PC-9 (cell line): ENCODE results near the gene ANO9. TPM values are rescaled to one million over a fixed set of nuclear protein-coding genes. Genes with fewer than 3 reads are reported as not detected.

ENCODE experiments used
- BruUV-seq: library from RNA; stranded (reverse); fragments of 400-500 nt; replicated peaks from 2 replicates; lab custom pipeline; 2021; lab: Mats Ljungman, UMichigan
- CTCF ChIA-PET: fragments of 300-600 bp; sonication (Branson Sonifier 250); formaldehyde crosslinking; loops from one replicate; lab custom pipeline; 2022; ENCODE audit warnings: antibody characterized with exemption; lab: Charles Lee
- POLR2A ChIA-PET: fragments of 300-600 bp; sonication (Branson Sonifier 250); formaldehyde crosslinking; loops from one replicate; lab custom pipeline; 2022; ENCODE audit warnings: antibody characterized with exemption; ENCODE audit not compliant: unreplicated experiment; lab: Charles Lee
- DNase-seq, 2 experiments: peaks; one replicate each; pipeline versions ENCODE4 v3.0.0 to v3.0.0-alpha.2; 2015 to 2022; ENCODE audit warnings: mixed read lengths in 1 of 2
- H2AFZ ChIP-seq: fragments of 200-600 bp; sonication (generic); 2 replicates; pipeline ENCODE4 v1.8.1; 2017; ENCODE audit warnings: antibody characterized with exemption
- H3F3A ChIP-seq: fragments of 200-600 bp; sonication (generic); 2 replicates; pipeline ENCODE4 v1.8.1; 2017; ENCODE audit warnings: antibody characterized with exemption, mild to moderate bottlenecking, low read depth; ENCODE audit not compliant: insufficient read depth
- H3K27ac ChIP-seq: fragments of 200-600 bp; sonication (generic); 2 replicates; pipeline ENCODE4 v1.6.1; 2016; ENCODE audit warnings: mixed run types
- H3K27me3 ChIP-seq: fragments of 200-600 bp; sonication (generic); 2 replicates; pipeline ENCODE4 v1.6.1; 2016; ENCODE audit warnings: low read depth, mixed run types; ENCODE audit not compliant: insufficient read depth
- H3K36me3 ChIP-seq: fragments of 200-600 bp; sonication (generic); 2 replicates; pipeline ENCODE4 v1.6.1; 2016; ENCODE audit warnings: low read depth, mixed run types
- H3K4me1 ChIP-seq: fragments of 200-600 bp; sonication (generic); replicated peaks from 2 replicates; pipeline ENCODE4 v1.6.1; 2016; ENCODE audit warnings: mixed run types; ENCODE audit not compliant: insufficient read depth
- H3K4me2 ChIP-seq: fragments of 200-600 bp; sonication (generic); 2 replicates; pipeline ENCODE4 v1.6.1; 2017; ENCODE audit warnings: mixed run types
- H3K4me3 ChIP-seq: fragments of 200-600 bp; sonication (generic); 2 replicates; pipeline ENCODE4 v1.6.1; 2016; ENCODE audit warnings: mixed run types
- H3K79me2 ChIP-seq: fragments of 200-600 bp; sonication (generic); 2 replicates; pipeline ENCODE4 v1.6.1; 2017; ENCODE audit warnings: low read depth, mixed run types
- H3K9me2 ChIP-seq: fragments of 200-600 bp; sonication (generic); 2 replicates; pipeline ENCODE4 v1.8.1; 2017; ENCODE audit warnings: mild to moderate bottlenecking; ENCODE audit not compliant: insufficient read depth
- H3K9me3 ChIP-seq: fragments of 200-600 bp; sonication (generic); 2 replicates; pipeline ENCODE4 v1.8.1; 2016; ENCODE audit warnings: low read depth; ENCODE audit not compliant: insufficient read depth
- H4K20me1 ChIP-seq: fragments of 200-600 bp; sonication (generic); 2 replicates; pipeline ENCODE4 v1.8.1; 2017; ENCODE audit not compliant: insufficient read depth
- EZH2 ChIP-seq: fragments of 200-600 bp; sonication (generic); IDR thresholded peaks from 2 replicates; pipeline ENCODE4 v1.8.0; 2017; ENCODE audit warnings: antibody characterized with exemption, low read depth
- intact Hi-C: fragments of 100-400 bp; cut with micrococcal nuclease; formaldehyde crosslinking; loops from one replicate; pipeline ENCODE4 v1.10.0; 2022; ENCODE audit not compliant: unreplicated experiment
- total RNA-seq: library from RNA; stranded (reverse); gene quantifications from 2 replicates; pipeline ENCODE4 v1.2.3, GENCODE V29; 2021
- TF ChIP-seq, protein P1 (sequence below): fragments of 200-600 bp; sonication (generic); conservative IDR thresholded peaks from 2 replicates; pipeline ENCODE4 v1.6.1; 2017; ENCODE audit warnings: mixed run types, antibody characterized with exemption, mild to moderate bottlenecking, moderate library complexity

Gene ANO9
- total RNA-seq, 1 experiment from 2014 or later = 18.1 TPM

GRCh38 chr11:422249-422656 lies 19.6 kb downstream of the ANO9 start:
- ChIA-PET POLR2A (no interaction called here), CTCF (no interaction called here)
- no peaks in the 10 kb centered on the region for H3K36me3 ChIP-seq
- no peaks in the 10 kb centered on the region for H3K79me2 ChIP-seq
- no peaks in the 10 kb centered on the region for H3K9me2 ChIP-seq
- no TSS peak for BruUV-seq
- H3K4me2 ChIP-seq = no peak overlapping the region
- intact Hi-C loops = no loop called here
- H4K20me1 ChIP-seq = no peaks in the 10 kb centered on the region
- no peak for DNase-seq
- H2AFZ ChIP-seq = no peak overlapping the region
- H3K27ac ChIP-seq = no peak overlapping the region
- H3F3A ChIP-seq = no peaks in the 10 kb centered on the region
- H3K4me3 ChIP-seq = no peak overlapping the region
- TF ChIP-seq, protein P1, sequence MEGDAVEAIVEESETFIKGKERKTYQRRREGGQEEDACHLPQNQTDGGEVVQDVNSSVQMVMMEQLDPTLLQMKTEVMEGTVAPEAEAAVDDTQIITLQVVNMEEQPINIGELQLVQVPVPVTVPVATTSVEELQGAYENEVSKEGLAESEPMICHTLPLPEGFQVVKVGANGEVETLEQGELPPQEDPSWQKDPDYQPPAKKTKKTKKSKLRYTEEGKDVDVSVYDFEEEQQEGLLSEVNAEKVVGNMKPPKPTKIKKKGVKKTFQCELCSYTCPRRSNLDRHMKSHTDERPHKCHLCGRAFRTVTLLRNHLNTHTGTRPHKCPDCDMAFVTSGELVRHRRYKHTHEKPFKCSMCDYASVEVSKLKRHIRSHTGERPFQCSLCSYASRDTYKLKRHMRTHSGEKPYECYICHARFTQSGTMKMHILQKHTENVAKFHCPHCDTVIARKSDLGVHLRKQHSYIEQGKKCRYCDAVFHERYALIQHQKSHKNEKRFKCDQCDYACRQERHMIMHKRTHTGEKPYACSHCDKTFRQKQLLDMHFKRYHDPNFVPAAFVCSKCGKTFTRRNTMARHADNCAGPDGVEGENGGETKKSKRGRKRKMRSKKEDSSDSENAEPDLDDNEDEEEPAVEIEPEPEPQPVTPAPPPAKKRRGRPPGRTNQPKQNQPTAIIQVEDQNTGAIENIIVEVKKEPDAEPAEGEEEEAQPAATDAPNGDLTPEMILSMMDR = no peak
- TF ChIP-seq EZH2 = no peak
- H3K27me3 ChIP-seq = no peaks in the 10 kb centered on the region
- H3K9me3 ChIP-seq = no peaks in the 10 kb centered on the region
- peaks cover 5% of the 10 kb centered on the region for H3K4me1 ChIP-seq

DNA sequence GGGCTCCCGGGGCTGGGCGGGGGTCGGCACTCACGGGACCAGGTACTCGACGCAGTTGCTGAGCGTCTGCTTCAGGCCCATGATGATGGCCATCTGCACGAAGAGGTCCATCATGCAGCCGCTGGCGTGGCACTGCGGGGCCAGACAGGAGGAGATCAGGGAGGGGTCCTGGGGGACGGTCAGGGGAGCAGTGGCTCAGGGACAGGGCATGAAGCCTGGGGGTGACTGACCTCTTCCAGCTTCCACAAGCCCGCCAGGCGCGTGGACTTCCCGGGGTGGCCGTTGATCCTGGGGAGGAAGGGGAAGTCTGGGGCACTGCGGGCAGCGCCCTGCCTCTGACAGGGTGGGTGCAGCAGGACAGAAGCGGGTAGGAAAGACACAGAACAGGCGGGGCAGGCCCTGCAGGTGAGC lies 20.9 kb downstream of the ANO9 start:
- ChIA-PET POLR2A (no interaction called here), CTCF (interaction anchor here (0.8 kb wide), 1 partner anchor 72 kb away, joined by 4 read pairs; no protein-coding TSS in a partner anchor)
- Histone ChIP-seq H4K20me1 (no peaks in the 10 kb centered on the region; the same call in 1 of the 2 replicates), H3F3A (no peaks in the 10 kb centered on the region), H2AFZ (no peak overlapping the region), H3K79me2 (0 out of 2 replicates have a peak, but pooled peaks cover 2% of the 10 kb centered on the region), H3K4me1 (peaks cover 5% of the 10 kb centered on the region), H3K4me3 (no peak overlapping the region), H3K27me3 (no peaks in the 10 kb centered on the region), H3K9me2 (no peaks in the 10 kb centered on the region), H3K27ac (no peak overlapping the region), H3K4me2 (no peak overlapping the region), H3K9me3 (no peaks in the 10 kb centered on the region), H3K36me3 (no peaks in the 10 kb centered on the region)
- no TSS peak for BruUV-seq
- intact Hi-C loops = no loop called here
- no peak for TF ChIP-seq EZH2
- TF ChIP-seq, protein P1 = no peak
- DNase-seq = no peak

GRCh38 chr11:420054-420910 lies 21.5 kb downstream of the ANO9 start:
- TF ChIP-seq, protein P1 = no peak
- no peak for TF ChIP-seq EZH2
- BruUV-seq = no TSS peak
- Histone ChIP-seq H3F3A (no peaks in the 10 kb centered on the region), H3K9me3 (no peaks in the 10 kb centered on the region), H3K9me2 (no peaks in the 10 kb centered on the region), H3K4me1 (peaks cover 5% of the 10 kb centered on the region), H2AFZ (no peak overlapping the region), H3K27ac (no peak overlapping the region), H3K4me3 (no peak overlapping the region), H3K36me3 (no peaks in the 10 kb centered on the region), H3K79me2 (0 out of 2 replicates have a peak, but pooled peaks cover 4% of the 10 kb centered on the region), H3K4me2 (no peak overlapping the region), H4K20me1 (no peaks in the 10 kb centered on the region; the same call in 1 of the 2 replicates), H3K27me3 (no peaks in the 10 kb centered on the region)
- no peak for DNase-seq
- CTCF ChIA-PET = interaction anchor here (0.8 kb wide), 1 partner anchor 73 kb away, joined by 4 read pairs; no protein-coding TSS in a partner anchor
- intact Hi-C loops = no loop called here
- POLR2A ChIA-PET = no interaction called here
